ENCODE measurements around the gene ING4. TPM values are rescaled to one million over a fixed set of nuclear protein-coding genes. Genes with fewer than 3 reads are reported as not detected.

Gene ING4
- total and polyA plus RNA-seq, 2 donors = 70.0 to 74.0 TPM

DNA sequence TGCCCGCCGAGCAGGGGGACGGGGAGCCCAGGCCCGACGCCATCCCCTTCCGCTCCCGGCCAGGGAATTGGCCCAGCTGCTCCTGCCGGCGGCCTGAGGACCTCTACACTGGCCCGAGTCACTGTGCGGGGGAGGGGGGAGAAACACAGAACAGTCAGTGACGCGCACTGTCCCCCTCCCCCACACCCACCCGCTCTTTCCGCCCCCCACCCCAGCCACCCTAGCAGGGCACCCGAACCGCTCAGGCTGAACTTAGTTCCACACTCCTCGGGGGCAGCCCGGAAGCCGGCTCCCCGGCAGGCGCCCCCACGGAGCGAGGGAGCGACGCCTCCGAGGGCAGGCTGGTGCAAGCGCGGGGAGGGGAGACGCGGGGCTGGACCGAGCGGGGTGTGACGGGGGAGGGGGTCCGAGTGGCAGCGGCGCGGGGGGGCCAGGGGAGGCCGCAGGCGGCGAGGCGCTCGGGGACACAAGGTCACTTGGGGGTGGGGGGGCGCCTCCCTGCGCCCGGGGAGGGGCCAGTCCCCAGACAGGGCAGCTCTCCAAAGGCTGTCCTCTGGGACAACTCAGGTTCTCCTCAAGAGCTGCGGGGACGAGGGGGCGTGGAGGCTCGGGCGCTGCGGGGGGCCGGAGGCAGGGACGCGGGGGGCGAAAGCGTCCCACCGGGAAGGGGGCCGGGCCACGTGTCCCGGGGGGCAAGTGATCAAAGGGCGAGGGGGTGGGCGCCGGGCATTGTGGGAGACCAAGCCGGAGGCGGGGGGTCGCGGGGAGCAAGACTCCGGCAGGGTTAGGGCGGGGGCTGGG lies 56.4 kb downstream of the ING4 start:
- Histone ChIP-seq H3K9me3 (ENCODE audit: control insufficient read depth in 2 of 2, insufficient read depth in 1 of 2, low read length in 1 of 2) (peaks cover 0 to 4% of the 10 kb centered on the region in 2 donors), H3K27ac (ENCODE audit: low read depth in 1 of 2, low read length in 1 of 2) (peak overlapping the region; percentile 98), H3K27me3 (ENCODE audit: control insufficient read depth in 2 of 2, insufficient read depth in 1 of 2, low read length in 1 of 2) (no peaks in the 10 kb centered on the region), H3K4me1 (ENCODE audit: control insufficient read depth in 2 of 2, insufficient read depth in 2 of 2, low read length in 2 of 2) (peaks cover 34 to 73% of the 10 kb centered on the region in 2 donors), H3K4me3 (ENCODE audit: low read length in 2 of 2) (peak overlapping the region; percentile 72 to 90), H3K36me3 (ENCODE audit: control insufficient read depth in 2 of 2, insufficient read depth in 2 of 2, low read length in 1 of 2) (peaks cover 16 to 27% of the 10 kb centered on the region in 2 donors)
- DNase-seq (ENCODE audit: low read depth in 6 of 9, low spot score in 9 of 9) = peak in 4 of 9 donors; percentile 68 to 86 (median 76)
- WGBS = 1% methylated on average over 70 of the region's 70 CpGs

- WGBS = 1% methylated on average over 18 of the region's 18 CpGs
- Histone ChIP-seq H3K4me1 (ENCODE audit: control insufficient read depth in 2 of 2, insufficient read depth in 2 of 2, low read length in 2 of 2) (peaks cover 26 to 64% of the 10 kb centered on the region in 2 donors), H3K27me3 (ENCODE audit: control insufficient read depth in 2 of 2, insufficient read depth in 1 of 2, low read length in 1 of 2) (no peaks in the 10 kb centered on the region), H3K4me3 (ENCODE audit: low read length in 2 of 2) (peak overlapping the region; percentile 72 to 90), H3K27ac (ENCODE audit: low read depth in 1 of 2, low read length in 1 of 2) (peak overlapping the region; percentile 98), H3K36me3 (ENCODE audit: control insufficient read depth in 2 of 2, insufficient read depth in 2 of 2, low read length in 1 of 2) (peaks cover 24 to 36% of the 10 kb centered on the region in 2 donors), H3K9me3 (ENCODE audit: control insufficient read depth in 2 of 2, insufficient read depth in 1 of 2, low read length in 1 of 2) (peaks cover 0 to 4% of the 10 kb centered on the region in 2 donors)
- peak in 1 of 9 donors; percentile 38 for DNase-seq (ENCODE audit: low read depth in 6 of 9, low spot score in 9 of 9)
These were observed 57.2 kb downstream of the ING4 start for GRCh38 chr12:6605421-6606330.

DNA sequence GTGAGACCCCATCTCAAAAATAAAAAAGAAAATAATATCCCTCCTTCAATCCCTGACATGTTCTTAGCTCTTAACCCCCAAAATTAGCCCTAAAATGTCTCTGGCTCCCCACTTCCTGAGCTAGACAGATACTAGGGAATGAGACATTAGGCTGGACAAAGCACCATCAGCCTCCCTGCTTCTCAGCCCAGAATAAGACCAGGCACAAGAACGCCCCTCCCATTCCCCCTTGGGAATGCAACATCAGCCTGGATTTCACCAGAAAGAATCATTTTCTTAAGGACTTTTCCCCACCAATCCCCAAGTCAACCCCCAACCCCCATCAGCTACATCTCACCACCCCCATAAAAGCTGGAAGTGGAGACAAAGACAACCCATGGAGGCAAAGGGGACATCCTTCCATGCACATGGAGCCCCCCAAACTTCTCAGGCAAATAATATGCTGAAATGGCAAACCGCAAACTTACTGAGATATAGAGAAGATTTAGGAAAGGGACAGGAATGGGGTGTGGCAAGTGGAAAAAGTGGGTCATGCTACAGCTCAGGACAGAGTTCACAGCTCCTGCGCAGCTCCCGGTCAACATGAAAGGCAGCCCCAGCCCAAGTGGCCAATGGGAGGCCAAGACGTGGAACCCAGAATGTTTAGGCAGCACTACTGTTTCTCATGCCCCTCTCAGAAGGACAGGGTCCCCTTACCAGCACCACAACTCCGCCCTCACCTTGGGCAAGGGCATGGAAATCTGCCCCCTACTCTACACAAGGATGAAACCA lies 58.5 kb downstream of the ING4 start:
- Histone ChIP-seq H3K27ac (ENCODE audit: low read depth in 1 of 2, low read length in 1 of 2) (peak overlapping the region; percentile 34 to 81), H3K27me3 (ENCODE audit: control insufficient read depth in 2 of 2, insufficient read depth in 1 of 2, low read length in 1 of 2) (no peaks in the 10 kb centered on the region), H3K4me3 (ENCODE audit: low read length in 2 of 2) (peak overlapping the region; percentile 72 to 90), H3K36me3 (ENCODE audit: control insufficient read depth in 2 of 2, insufficient read depth in 2 of 2, low read length in 1 of 2) (peaks cover 37 to 48% of the 10 kb centered on the region in 2 donors), H3K9me3 (ENCODE audit: control insufficient read depth in 2 of 2, insufficient read depth in 1 of 2, low read length in 1 of 2) (peaks cover 0 to 4% of the 10 kb centered on the region in 2 donors), H3K4me1 (ENCODE audit: control insufficient read depth in 2 of 2, insufficient read depth in 2 of 2, low read length in 2 of 2) (peaks cover 24 to 62% of the 10 kb centered on the region in 2 donors)
- 86% methylated on average over 6 of the region's 6 CpGs for WGBS
- DNase-seq (ENCODE audit: low read depth in 6 of 9, low spot score in 9 of 9) = no peak

DNA sequence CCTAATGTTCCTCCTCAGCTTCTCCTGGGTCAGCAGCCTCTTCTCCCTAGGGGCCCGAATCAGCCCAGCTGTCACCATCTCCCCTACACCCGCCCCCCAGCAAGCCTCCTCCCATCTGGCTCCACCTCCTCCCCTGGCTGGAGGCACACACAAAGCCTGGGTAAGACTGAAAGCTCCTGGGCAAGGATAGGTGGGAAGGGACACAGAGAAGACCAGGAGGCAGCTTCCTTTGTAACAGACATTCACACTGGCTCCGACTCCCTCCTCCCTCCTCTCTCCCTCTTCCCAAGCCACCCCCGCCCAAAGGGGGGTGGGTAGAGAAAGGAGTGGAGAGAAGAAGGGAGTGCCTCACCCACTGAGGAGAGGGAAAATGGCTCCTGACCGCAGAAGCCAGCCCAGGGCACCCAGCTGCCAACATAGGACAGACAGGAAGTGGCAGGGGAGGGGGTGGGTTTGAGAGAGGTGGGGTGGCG lies 59.8 kb downstream of the ING4 start:
- 1% methylated on average over 6 of the region's 6 CpGs for WGBS
- peaks cover 24 to 54% of the 10 kb centered on the region in 2 donors for H3K4me1 ChIP-seq (ENCODE audit: control insufficient read depth in 2 of 2, insufficient read depth in 2 of 2, low read length in 2 of 2)
- peak overlapping the region; percentile 64 to 72 for H3K4me3 ChIP-seq (ENCODE audit: low read length in 2 of 2)
- H3K27ac ChIP-seq (ENCODE audit: low read depth in 1 of 2, low read length in 1 of 2) = peak overlapping the region; percentile 81 to 83
- H3K27me3 ChIP-seq (ENCODE audit: control insufficient read depth in 2 of 2, insufficient read depth in 1 of 2, low read length in 1 of 2) = no peaks in the 10 kb centered on the region
- peak in 3 of 9 donors; percentile 58 to 84 (median 64) for DNase-seq (ENCODE audit: low read depth in 6 of 9, low spot score in 9 of 9)
- H3K9me3 ChIP-seq (ENCODE audit: control insufficient read depth in 2 of 2, insufficient read depth in 1 of 2, low read length in 1 of 2) = peaks cover 0 to 4% of the 10 kb centered on the region in 2 donors
- H3K36me3 ChIP-seq (ENCODE audit: control insufficient read depth in 2 of 2, insufficient read depth in 2 of 2, low read length in 1 of 2) = peaks cover 50 to 61% of the 10 kb centered on the region in 2 donors

DNA sequence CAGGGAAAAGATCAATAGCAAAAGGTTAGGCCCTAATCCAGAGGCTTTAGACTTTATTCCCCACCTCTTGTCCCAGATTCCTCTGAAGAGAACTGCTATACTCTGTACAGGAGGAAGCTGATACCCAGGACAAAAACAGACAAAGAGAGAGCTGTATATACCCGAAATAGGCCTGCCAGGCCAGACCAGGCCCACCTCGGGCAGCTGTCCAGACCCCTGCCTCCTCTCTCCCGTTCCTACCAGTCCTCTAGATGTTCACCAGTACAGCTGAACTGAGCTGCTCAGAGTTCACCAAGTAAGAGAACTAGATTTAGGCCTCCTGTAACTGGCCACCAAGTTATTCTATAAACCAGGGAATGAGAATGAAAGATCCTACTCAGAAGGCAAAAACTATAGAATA lies 60.4 kb downstream of the ING4 start:
- peaks cover 56 to 67% of the 10 kb centered on the region in 2 donors for H3K36me3 ChIP-seq (ENCODE audit: control insufficient read depth in 2 of 2, insufficient read depth in 2 of 2, low read length in 1 of 2)
- H3K4me1 ChIP-seq (ENCODE audit: control insufficient read depth in 2 of 2, insufficient read depth in 2 of 2, low read length in 2 of 2) = peaks cover 24 to 47% of the 10 kb centered on the region in 2 donors
- 83% methylated on average over 3 of the region's 3 CpGs for whole genome bisulfite sequencing
- no peak for DNase-seq (ENCODE audit: low read depth in 6 of 9, low spot score in 9 of 9)
- peak overlapping the region; percentile 64 to 72 for H3K4me3 ChIP-seq (ENCODE audit: low read length in 2 of 2)
- H3K27ac ChIP-seq (ENCODE audit: low read depth in 1 of 2, low read length in 1 of 2) = peak overlapping the region; percentile 54 to 81
- H3K27me3 ChIP-seq (ENCODE audit: control insufficient read depth in 2 of 2, insufficient read depth in 1 of 2, low read length in 1 of 2) = no peaks in the 10 kb centered on the region
- peaks cover 0 to 4% of the 10 kb centered on the region in 2 donors for H3K9me3 ChIP-seq (ENCODE audit: control insufficient read depth in 2 of 2, insufficient read depth in 1 of 2, low read length in 1 of 2)

Other genes starting within 250 kb of the ING4 start
- gene CD27, start 218.2 kb downstream of the ING4 start, total RNA-seq = 42.3 TPM
- gene CD27, start 218.2 kb downstream of the ING4 start, polyA plus RNA-seq = 75.4 TPM
- 60.6 TPM for gene TAPBPL, start 211.1 kb downstream of the ING4 start, total RNA-seq
- gene TAPBPL, start 211.1 kb downstream of the ING4 start, polyA plus RNA-seq = 28.6 TPM
- gene VAMP1, start 192.4 kb downstream of the ING4 start, total RNA-seq = 8.9 TPM
- gene VAMP1, start 192.4 kb downstream of the ING4 start, polyA plus RNA-seq = 17.2 TPM
- gene MRPL51, start 169.9 kb downstream of the ING4 start, total RNA-seq = 252 TPM
- 136 TPM for gene MRPL51, start 169.9 kb downstream of the ING4 start, polyA plus RNA-seq
- 69.6 TPM for gene NCAPD2, start 169.0 kb downstream of the ING4 start, total RNA-seq
- gene NCAPD2, start 169.0 kb downstream of the ING4 start, polyA plus RNA-seq = 18.8 TPM
- 3,026 TPM for gene GAPDH, start 128.6 kb downstream of the ING4 start, total RNA-seq
- gene GAPDH, start 128.6 kb downstream of the ING4 start, polyA plus RNA-seq = 1,220 TPM
- gene IFFO1, start 107.1 kb downstream of the ING4 start, total RNA-seq = 6.7 TPM
- gene IFFO1, start 107.1 kb downstream of the ING4 start, polyA plus RNA-seq = 52.0 TPM
- 31.1 TPM for gene NOP2, start 94.8 kb downstream of the ING4 start, total RNA-seq
- gene NOP2, start 94.8 kb downstream of the ING4 start, polyA plus RNA-seq = 45.5 TPM
- 177 TPM for gene CHD4, start 55.7 kb downstream of the ING4 start, total RNA-seq
- gene CHD4, start 55.7 kb downstream of the ING4 start, polyA plus RNA-seq = 230 TPM
- 2.4 TPM for gene LPAR5, start 27.2 kb downstream of the ING4 start, total RNA-seq
- 3.2 TPM for gene LPAR5, start 27.2 kb downstream of the ING4 start, polyA plus RNA-seq
- gene ACRBP, start 15.7 kb downstream of the ING4 start, total RNA-seq = 2.0 TPM
- 10.5 TPM for gene ACRBP, start 15.7 kb downstream of the ING4 start, polyA plus RNA-seq
- 17.2 TPM for gene ZNF384, start 26.3 kb upstream of the ING4 start, total RNA-seq
- gene ZNF384, start 26.3 kb upstream of the ING4 start, polyA plus RNA-seq = 39.3 TPM
- gene PIANP, start 37.7 kb upstream of the ING4 start, total RNA-seq = 0.09 TPM
- gene PIANP, start 37.7 kb upstream of the ING4 start, polyA plus RNA-seq = 0.23 TPM
- 28.0 TPM for gene COPS7A, start 60.9 kb upstream of the ING4 start, total RNA-seq
- 39.8 TPM for gene COPS7A, start 60.9 kb upstream of the ING4 start, polyA plus RNA-seq
- 69.5 TPM for gene MLF2, start 90.0 kb upstream of the ING4 start, total RNA-seq
- gene MLF2, start 90.0 kb upstream of the ING4 start, polyA plus RNA-seq = 131 TPM
- 21.9 TPM for gene PTMS, start 103.2 kb upstream of the ING4 start, total RNA-seq
- gene PTMS, start 103.2 kb upstream of the ING4 start, polyA plus RNA-seq = 186 TPM
- gene LAG3, start 109.4 kb upstream of the ING4 start, total RNA-seq = 1.5 TPM
- gene LAG3, start 109.4 kb upstream of the ING4 start, polyA plus RNA-seq = 4.8 TPM
- gene CD4, start 126.4 kb upstream of the ING4 start, total RNA-seq = 91.9 TPM
- gene CD4, start 126.4 kb upstream of the ING4 start, polyA plus RNA-seq = 50.9 TPM
- 1.4 TPM for gene GPR162, start 158.7 kb upstream of the ING4 start, total RNA-seq
- 4.4 TPM for gene GPR162, start 158.7 kb upstream of the ING4 start, polyA plus RNA-seq
- 1.0 TPM for gene P3H3, start 165.3 kb upstream of the ING4 start, total RNA-seq
- 4.4 TPM for gene P3H3, start 165.3 kb upstream of the ING4 start, polyA plus RNA-seq
- 0.14 TPM for gene GNB3, start 177.8 kb upstream of the ING4 start, total RNA-seq
- gene GNB3, start 177.8 kb upstream of the ING4 start, polyA plus RNA-seq = 1.3 TPM
- 44.3 TPM for gene CDCA3, start 188.2 kb upstream of the ING4 start, total RNA-seq
- gene CDCA3, start 188.2 kb upstream of the ING4 start, polyA plus RNA-seq = 5.9 TPM
- 61.1 TPM for gene USP5, start 189.0 kb upstream of the ING4 start, total RNA-seq
- gene USP5, start 189.0 kb upstream of the ING4 start, polyA plus RNA-seq = 32.2 TPM
- gene TPI1, start 204.4 kb upstream of the ING4 start, total RNA-seq = 628 TPM
- gene TPI1, start 204.4 kb upstream of the ING4 start, polyA plus RNA-seq = 282 TPM
- 10.7 TPM for gene SPSB2, start 210.2 kb upstream of the ING4 start, total RNA-seq
- gene SPSB2, start 210.2 kb upstream of the ING4 start, polyA plus RNA-seq = 14.9 TPM
- 6.2 TPM for gene LRRC23, start 241.7 kb upstream of the ING4 start, total RNA-seq
- gene LRRC23, start 241.7 kb upstream of the ING4 start, polyA plus RNA-seq = 11.5 TPM